ENCODE data around the gene CELF1.

DNA sequence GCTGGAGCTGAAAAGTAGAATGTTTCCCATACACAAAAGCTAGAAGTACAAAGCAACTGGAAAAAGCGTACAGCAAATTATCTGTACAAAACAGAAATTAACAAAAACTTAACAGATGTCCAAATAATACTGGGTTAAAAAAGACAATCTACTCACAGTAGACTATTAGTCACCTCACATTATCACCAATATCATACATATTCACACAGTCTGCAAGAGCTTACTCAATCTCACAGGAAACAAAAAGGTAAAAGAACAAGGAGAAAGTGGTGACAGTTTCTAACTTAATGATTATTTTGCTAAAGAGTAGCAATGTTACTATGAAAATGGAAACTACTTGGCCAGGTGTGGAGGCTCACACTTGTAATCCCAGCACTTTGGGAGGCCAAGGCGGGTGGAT is 11.9 kb downstream of the CELF1 start:
- no peak for TF ChIP-seq POLR2A (IDR thresholded peaks at IDR 0.05)
- TF ChIP-seq, protein P1, sequence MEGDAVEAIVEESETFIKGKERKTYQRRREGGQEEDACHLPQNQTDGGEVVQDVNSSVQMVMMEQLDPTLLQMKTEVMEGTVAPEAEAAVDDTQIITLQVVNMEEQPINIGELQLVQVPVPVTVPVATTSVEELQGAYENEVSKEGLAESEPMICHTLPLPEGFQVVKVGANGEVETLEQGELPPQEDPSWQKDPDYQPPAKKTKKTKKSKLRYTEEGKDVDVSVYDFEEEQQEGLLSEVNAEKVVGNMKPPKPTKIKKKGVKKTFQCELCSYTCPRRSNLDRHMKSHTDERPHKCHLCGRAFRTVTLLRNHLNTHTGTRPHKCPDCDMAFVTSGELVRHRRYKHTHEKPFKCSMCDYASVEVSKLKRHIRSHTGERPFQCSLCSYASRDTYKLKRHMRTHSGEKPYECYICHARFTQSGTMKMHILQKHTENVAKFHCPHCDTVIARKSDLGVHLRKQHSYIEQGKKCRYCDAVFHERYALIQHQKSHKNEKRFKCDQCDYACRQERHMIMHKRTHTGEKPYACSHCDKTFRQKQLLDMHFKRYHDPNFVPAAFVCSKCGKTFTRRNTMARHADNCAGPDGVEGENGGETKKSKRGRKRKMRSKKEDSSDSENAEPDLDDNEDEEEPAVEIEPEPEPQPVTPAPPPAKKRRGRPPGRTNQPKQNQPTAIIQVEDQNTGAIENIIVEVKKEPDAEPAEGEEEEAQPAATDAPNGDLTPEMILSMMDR (IDR thresholded peaks at IDR 0.05) = no peak
